ENCODE data around the gene FAM47E.

DNA sequence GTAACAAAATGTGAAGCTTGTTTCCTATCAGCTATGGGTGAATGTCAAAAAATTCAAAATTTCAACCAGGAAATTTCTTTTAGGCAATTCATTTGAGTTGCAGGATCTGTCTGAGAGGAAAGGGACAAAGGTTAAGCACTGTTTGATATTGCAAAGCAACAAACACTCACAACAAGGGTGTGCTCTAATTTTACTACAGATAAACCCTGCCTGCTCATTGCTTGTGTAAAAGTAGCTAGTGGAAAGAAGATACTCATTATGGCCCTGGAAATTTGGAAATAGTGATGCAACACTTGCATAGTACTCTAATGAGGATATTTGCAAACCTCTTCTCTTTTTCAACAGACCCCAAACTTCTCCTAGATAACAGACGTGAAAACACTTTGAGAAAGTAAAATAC, 27.1 kb downstream of the FAM47E start:
- TF ChIP-seq RAD21 (CRISPR knock-in tag; conservative IDR thresholded peaks at IDR 0.05 in 1 of 2, IDR thresholded peaks at IDR 0.05 in 1 of 2) (no peak), TEAD4 (IDR thresholded peaks at IDR 0.05; ENCODE audit: low read length) (no peak), TEAD4 (CRISPR knock-in tag; IDR thresholded peaks at IDR 0.05; ENCODE audit: borderline replicate concordance) (no peak), ZNF41 (CRISPR knock-in tag; conservative IDR thresholded peaks at IDR 0.05) (no peak), ZBTB7A (IDR thresholded peaks at IDR 0.05; ENCODE audit: borderline replicate concordance, control insufficient read depth, low read depth, low read length) (no peak)
